GOT3 (cell line): Measurements from ENCODE around the gene ARL5C.

Experiments used
- DNase-seq: peaks from one replicate; lab custom pipeline; 2025; ENCODE audit warnings: mixed read lengths; lab: John Stamatoyannopoulos, UW

ARL5C gene

DNA sequence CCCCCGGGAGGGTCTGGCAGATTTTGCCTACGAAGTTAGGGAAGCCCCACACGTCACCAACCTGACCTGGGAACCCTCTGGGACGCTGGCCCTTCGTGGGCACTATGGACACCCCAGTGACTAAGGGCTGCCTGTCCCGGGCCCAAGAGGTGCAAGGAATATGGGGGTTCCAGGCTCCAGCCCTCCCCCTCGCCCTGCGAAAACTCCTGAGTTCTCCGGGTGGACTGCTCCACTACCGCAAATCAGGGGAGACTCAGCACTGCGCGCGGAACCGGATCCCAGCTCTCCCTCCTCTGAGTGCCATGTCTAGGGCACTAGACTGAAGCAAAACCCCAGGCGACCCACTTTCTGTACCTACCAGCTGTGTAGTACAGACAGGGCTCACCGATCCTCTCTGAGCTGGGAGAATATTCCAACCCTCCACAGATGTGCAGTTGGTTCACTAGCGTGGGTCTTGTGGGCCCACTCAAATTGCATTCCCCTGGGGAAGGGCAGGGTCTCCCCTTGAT lies at the start of gene ARL5C:
ARL5C (minus strand) TSS at position 321 of the 509 bp plus-strand sequence. CDS start 401 bp downstream, outside the sequence.
- DNase-seq = no peak

DNA sequence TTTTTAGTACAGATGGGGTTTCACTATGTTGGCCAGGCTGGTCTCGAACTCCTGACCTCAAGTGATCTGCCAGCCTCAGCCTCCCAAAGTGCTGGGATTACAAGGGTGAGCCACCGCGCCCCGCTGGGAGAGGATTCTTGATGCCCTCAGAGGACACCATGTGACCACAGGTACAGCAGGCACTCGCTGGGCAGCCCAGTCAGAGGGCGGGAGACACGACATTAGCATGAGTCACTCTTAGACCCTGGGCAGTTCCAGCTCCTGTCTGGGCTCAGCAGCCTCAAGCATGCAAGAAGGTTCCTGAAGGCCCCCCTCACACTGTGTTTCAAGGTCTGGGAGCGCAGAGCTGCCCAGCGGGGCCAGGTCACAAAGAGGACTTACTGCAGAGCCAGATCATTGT lies 47.9 kb upstream of the ARL5C start:
- no peak for DNase-seq

GRCh38 chr17:39212841-39213480 lies 47.0 kb upstream of the ARL5C start:
- no peak for DNase-seq

GRCh38 chr17:39212195-39212810 lies 46.3 kb upstream of the ARL5C start:
- no peak for DNase-seq

DNA sequence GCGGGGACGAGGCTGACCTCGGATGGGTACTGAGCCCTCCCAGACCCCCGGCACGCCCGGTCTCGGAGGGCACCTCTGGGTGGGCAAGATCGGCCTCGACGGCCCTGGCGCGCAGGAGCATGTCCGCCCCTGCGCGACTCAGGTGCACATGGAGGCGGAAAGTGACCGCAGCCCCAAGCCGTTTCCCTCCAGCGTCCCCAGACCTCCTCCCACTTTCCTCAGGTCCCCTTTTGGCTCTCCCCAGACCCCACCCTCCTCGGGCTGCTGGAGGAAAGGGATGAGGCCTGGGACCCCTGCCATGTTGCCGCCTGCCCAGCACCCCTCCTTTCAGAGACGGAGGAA lies 44.1 kb upstream of the ARL5C start:
- no peak for DNase-seq

DNA sequence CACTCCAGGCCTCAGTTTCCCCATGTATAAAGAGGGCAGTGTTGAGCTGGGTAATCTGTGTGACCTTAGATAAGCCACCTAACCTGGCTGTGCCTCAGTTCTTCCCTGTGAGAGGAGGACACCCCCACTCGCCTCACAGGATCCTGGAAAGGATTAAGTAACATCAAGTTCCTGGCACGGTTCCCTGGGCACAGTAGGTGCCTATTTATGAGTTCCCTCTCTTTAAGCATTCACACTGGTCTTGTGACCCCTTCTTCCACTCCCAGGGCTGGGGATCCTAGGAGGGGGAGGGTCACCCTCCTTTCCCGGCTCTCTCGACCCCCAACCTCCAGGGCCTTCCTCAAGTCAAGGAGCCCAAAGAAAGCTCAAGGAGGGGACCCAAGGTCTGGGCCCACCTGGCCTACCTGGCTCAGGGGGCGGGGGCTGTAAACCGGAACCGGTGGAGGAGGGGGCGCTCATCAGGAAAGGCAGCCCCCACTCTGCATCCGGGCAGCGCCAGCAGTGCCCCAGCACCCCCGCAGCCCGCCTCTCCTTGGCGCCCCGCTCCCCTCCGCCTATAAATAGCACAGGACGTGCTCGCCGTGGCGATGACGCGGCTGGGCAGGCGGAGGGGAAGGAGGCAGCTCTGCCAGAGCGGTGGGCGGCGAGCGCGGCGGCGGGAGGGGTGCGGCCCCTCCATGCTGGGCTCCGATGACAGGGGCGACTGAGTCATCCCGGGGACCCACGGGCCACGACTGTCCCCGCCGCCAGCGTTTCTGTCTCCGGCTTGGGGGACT lies 43.5 kb upstream of the ARL5C start:
- DNase-seq = no peak

DNA sequence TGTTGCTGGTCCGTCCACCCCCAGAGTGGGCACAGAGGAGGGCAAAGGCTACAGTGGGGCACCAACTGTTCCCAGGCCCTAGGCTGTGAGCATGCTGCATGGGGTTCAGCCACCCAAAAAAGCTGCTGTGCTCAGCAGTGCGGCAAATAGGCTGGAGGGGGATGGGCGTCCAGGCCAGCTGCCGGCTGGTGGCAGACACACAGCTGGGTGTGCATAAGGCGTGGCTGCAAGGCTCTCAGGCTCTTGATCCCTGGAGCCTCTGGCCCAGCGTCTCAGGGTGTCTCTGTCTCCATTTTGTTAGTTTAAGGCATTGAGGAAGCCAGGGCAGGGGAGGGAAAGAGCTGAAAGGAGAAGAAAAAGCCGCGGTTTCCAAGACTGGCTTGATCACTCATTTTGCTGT lies 42.9 kb upstream of the ARL5C start:
- no peak for DNase-seq

DNA sequence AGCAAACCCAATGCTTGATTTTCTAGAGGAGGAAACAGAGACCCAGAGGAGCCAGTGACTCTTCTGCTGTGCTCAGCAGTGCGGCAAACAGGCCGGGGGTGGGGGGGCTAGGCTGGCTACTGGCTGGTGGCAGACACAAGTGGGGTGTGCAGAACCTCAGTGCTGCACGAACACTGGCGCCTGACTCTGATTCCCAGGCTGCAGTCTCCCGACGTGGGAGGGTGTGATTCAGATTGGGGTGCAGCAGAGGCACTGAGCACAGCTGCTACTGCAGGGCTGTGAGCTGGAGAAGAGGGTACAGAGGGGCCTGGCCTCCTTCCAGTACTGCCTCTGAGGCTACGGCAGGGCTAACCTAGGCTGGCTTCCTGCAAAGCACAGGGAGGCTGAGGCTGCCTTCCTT lies 42.2 kb upstream of the ARL5C start:
- no peak for DNase-seq

DNA sequence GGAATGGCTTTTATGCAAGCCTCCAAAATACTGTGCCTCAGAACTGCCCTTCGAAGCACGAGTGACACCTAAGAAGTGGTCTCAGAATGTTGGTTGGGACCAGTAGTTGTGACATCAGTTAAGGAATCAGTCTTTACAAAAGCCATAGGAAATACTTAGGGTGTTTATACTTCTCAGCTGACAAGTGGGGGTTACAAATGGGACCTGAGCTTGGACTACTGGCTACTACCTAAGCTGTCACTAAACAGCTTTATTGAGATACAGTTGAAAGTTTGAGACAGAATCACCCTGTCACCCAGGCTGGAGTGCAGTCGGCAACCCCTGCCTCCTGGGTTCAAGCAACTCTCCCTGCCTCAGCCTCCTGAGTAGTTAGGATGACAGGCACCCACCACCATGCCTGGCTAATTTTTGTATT lies 39.2 kb upstream of the ARL5C start:
- DNase-seq = no peak

DNA sequence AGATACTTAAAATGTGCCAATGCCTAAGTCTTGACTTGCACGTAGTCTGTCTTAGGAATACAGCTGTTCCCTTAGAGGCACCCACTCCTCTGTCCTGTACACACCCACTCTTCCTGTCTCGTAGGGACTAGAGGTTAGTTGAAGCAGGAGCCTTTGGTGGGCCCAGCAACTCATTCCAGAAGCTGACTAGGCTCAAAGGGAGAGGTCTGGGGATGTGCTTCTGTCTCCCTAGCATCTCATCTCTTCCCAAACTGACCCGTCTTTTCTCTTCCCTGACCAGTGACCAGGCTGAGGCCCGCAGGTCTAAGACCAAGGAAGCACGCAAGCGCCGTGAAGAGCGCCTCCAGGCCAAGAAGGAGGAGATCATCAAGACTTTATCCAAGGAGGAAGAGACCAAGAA lies 38.3 kb upstream of the ARL5C start:
- DNase-seq = no peak

GRCh38 chr17:39200957-39201510 lies 35.1 kb upstream of the ARL5C start:
- DNase-seq = no peak

- DNase-seq = no peak
Measured at GRCh38 chr17:39200070-39200879, 34.3 kb upstream of the ARL5C start, which contains the start of gene RPL19. TSS of gene RPL19 (plus strand) at chr17:39200283. CDS start at chr17:39200345, 62 bp downstream.

GRCh38 chr17:39199820-39200069 lies 33.8 kb upstream of the ARL5C start:
- DNase-seq = peak; percentile 31

- DNase-seq = no peak
Measured at GRCh38 chr17:39198186-39198566, 32.2 kb upstream of the ARL5C start.

DNA sequence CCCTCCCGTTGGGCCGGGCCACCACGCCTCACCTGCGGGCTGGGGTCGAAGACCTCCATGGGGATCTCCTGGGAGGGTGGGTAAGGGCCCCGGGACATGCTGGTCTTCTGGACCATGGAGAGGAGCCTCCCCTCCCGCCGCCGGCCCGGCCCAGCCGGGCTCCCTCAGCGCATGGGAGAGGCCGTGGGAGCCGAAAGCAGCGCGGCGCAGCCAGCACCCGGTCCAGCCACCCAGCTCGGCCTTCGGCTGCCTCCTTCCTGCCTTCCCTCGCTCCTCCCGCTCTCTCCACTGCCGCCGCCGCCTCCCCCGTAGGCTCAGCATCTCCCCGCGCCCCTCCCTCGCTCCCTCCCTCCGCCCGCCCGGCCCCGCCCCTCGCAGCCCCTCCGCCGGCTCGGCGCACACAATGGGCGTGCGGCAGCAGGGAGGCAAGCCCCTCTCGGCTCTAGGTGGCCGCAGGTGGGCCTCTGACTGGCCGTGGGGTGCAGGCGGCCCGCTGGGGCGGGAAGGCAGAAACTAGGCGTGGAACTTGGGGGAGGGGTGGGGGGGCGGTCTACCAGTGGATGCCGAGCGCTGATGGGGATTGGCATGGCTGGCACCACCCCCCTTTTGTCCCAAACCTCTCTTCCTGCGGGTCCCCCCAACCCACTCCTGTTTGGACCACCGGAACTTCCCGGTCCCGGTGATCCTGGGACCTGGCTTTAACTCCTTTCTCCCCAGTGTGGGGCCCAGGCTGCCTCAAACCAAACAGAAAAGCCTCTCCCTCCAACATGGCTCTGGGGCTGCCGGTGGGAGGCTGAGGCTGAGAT lies 31.6 kb upstream of the ARL5C start, which contains the start of gene CACNB1:
CACNB1 (minus strand) TSS at position 290 of the 806 bp plus-strand sequence; CDS start at position 116, 174 bp downstream.
- peak; percentile 35 for DNase-seq

DNA sequence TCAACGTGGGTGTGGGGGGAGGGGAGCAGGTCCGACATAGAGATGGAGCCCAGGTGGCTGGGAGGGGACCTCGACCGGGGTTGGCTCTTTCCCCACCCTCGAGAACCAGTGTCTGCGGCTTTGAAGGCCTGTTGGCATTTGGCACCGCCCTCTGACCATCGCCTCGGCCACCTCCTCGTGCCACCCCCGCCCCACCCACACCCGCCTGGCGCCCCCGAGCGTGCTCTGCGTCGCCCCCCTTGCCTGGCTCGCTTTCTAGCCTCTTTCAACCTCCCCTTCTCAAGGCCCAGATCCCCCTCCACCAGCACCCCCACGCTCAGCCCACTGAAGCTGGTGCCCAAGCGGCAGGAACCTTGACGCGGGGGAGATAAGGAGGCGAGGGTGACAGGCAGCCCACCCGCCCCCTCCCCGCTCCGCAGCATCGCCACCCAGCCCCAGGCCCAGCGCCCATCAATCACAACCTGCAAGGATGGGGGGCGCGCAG lies 30.9 kb upstream of the ARL5C start:
- no peak for DNase-seq

DNA sequence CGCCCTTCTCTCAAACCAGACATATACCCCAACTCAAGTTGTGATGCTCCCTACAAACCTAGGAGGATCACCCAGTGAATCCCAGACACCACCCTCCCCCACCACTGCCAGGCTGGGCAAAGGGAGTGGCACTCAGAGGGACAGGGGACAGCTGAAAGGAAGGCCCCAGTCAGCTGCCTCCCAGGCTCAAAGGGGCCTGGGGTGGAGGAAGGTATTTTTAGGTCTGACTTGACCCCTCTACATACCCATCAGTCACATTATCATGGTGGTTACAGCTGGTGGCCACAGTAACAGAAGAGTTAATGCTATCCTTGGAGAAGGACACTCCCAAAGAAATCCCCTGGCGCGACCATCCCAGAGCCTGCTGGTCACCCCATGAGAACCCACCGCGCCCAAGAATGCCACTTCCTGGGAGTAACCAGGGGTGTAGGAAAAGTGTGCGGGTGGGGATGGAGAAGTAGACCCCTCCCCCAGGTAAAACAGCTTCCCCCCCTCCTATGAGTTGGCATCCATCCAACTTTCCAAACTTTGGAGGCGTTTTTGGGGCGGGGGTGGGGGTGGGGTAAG lies 30.4 kb upstream of the ARL5C start:
- no peak for DNase-seq

- no peak for DNase-seq
Measured at GRCh38 chr17:39195568-39196160, 29.7 kb upstream of the ARL5C start.

GRCh38 chr17:39194985-39195524 lies 29.1 kb upstream of the ARL5C start:
- DNase-seq = no peak
